Kidney (tissue), 14 donors: ENCODE data around the gene ANKRD27. TPM values are rescaled to one million over a fixed set of nuclear protein-coding genes. Genes with fewer than 3 reads are reported as not detected.

Experiments
- DNase-seq, 5 donors: peaks; one replicate each; pipeline ENCODE4 v3.0.0-alpha.2; 2013 to 2020
- FAIRE-seq: peaks from 2 replicates; lab custom pipeline; 2012; peaks lifted over from hg19 to GRCh38; lab: Jason Lieb, UNC
- H3K27ac ChIP-seq, 2 donors: one replicate each; pipeline ENCODE4 v1.7.0; 2013; ENCODE audit warnings: low read depth in 2 of 2, low read length in 2 of 2, inconsistent platforms in 1 of 2
- H3K27me3 ChIP-seq: one replicate; pipeline ENCODE4 v1.7.1; 2013; ENCODE audit warnings: low read length, inconsistent platforms; ENCODE audit not compliant: control insufficient read depth, insufficient read depth
- H3K36me3 ChIP-seq, 3 donors: one replicate each; pipeline versions ENCODE4 v1.7.0 to v1.7.1; 2013; ENCODE audit warnings: low read length in 3 of 3, control low read depth in 1 of 3, inconsistent platforms in 1 of 3; ENCODE audit not compliant: insufficient read depth in 3 of 3, control insufficient read depth in 2 of 3
- H3K4me1 ChIP-seq, 3 donors: one replicate each; pipeline versions ENCODE4 v1.7.0 to v1.7.1; 2013; ENCODE audit warnings: low read length in 3 of 3, inconsistent platforms in 1 of 3, low read depth in 1 of 3; ENCODE audit not compliant: control insufficient read depth in 2 of 3, insufficient read depth in 2 of 3
- H3K4me3 ChIP-seq, 3 donors: one replicate each; pipeline versions ENCODE4 v1.7.0 to v1.8.1; 2013; ENCODE audit warnings: low read length in 3 of 3, control low read depth in 1 of 3, inconsistent platforms in 1 of 3
- H3K9ac ChIP-seq, 3 donors: one replicate each; pipeline versions ENCODE4 v1.7.0 to v1.7.1; 2013; ENCODE audit warnings: low read length in 3 of 3, control low read depth in 1 of 3, inconsistent platforms in 1 of 3
- H3K9me3 ChIP-seq, 3 donors: one replicate each; pipeline versions ENCODE4 v1.7.0 to v1.7.1; 2013; ENCODE audit warnings: low read length in 3 of 3, control low read depth in 1 of 3, inconsistent platforms in 1 of 3; ENCODE audit not compliant: control insufficient read depth in 2 of 3, insufficient read depth in 1 of 3
- CTCF ChIP-seq: IDR thresholded peaks from 3 replicates; pipeline ENCODE4 v1.5.1; 2012; ENCODE audit warnings: mild to moderate bottlenecking, moderate library complexity, borderline replicate concordance; ENCODE audit not compliant: insufficient read depth; ENCODE audit errors: extremely low read depth
- intact Hi-C: fragments of 100-400 bp; cut with DNase I; formaldehyde crosslinking; loops from one replicate; pipeline ENCODE4 v1.11.1; 2022
- polyA plus RNA-seq: library from polyadenylated mRNA; stranded (reverse); fragments of 350-450 nt; fragmentation: Illumina TruSeq; extraction: RNeasy Lipid Tissue Mini Kit (QIAGEN cat#74804); gene quantifications from one replicate; pipeline ENCODE4 v1.2.3, GENCODE V29; 2014; ENCODE audit warnings: low read depth, low replicate concordance; ENCODE audit not compliant: insufficient read depth
- total RNA-seq: library from RNA; stranded (reverse); fragmentation: NEBNext Ultra II Directional; extraction: Animal tissue kit (Norgen Biotek cat#: 25700); gene quantifications from one replicate; pipeline ENCODE4 v1.2.1, GENCODE V29; 2021
- donor health status: control.
- donor health status: control.
- donor health status: control.
- donor health status: control.
- donor health status: control.
- donor health status: DM: yes; HTN: yes; CAD: no.
- donor health status: Normal renal cell carcinoma (clear cell type).

Gene ANKRD27
- total and polyA plus RNA-seq, 2 donors from 2014 or later = 9.3 to 29.8 TPM

GRCh38 chr19:32630338-32630737, 44.6 kb downstream of the ANKRD27 start:
- Histone ChIP-seq H3K4me3 (no peak overlapping the region), H3K36me3 (peaks cover 0 to 25% (median 12%) of the 10 kb centered on the region in 3 donors), H3K9me3 (no peaks in the 10 kb centered on the region), H3K27ac (no peak overlapping the region), H3K4me1 (no peaks in the 10 kb centered on the region), H3K27me3 (no peaks in the 10 kb centered on the region), H3K9ac (no peak overlapping the region)
- no peak for FAIRE-seq
- DNase-seq = no peak
- TF ChIP-seq CTCF = no peak
- intact Hi-C loops = no loop called here

GRCh38 chr19:32627714-32628270, 47.2 kb downstream of the ANKRD27 start:
- no peak overlapping the region for H3K4me3 ChIP-seq
- no peaks in the 10 kb centered on the region for H3K27me3 ChIP-seq
- DNase-seq = no peak

GRCh38 chr19:32626969-32627368, 48.0 kb downstream of the ANKRD27 start:
- Histone ChIP-seq H3K4me1 (no peaks in the 10 kb centered on the region), H3K9ac (no peak overlapping the region), H3K9me3 (no peaks in the 10 kb centered on the region), H3K27me3 (no peaks in the 10 kb centered on the region), H3K36me3 (peaks cover 2 to 24% (median 22%) of the 10 kb centered on the region in 3 donors), H3K27ac (no peak overlapping the region), H3K4me3 (no peak overlapping the region)
- TF ChIP-seq CTCF = no peak
- intact Hi-C loops = no loop called here
- DNase-seq (no peak), FAIRE-seq (no peak)

More at GRCh38 chr19:32627714-32628270, 47.2 kb downstream of the ANKRD27 start:
- no peak for TF ChIP-seq CTCF
- Histone ChIP-seq H3K9ac (no peak overlapping the region), H3K4me1 (no peaks in the 10 kb centered on the region), H3K36me3 (peaks cover 2 to 21% (median 19%) of the 10 kb centered on the region in 3 donors), H3K9me3 (no peaks in the 10 kb centered on the region), H3K27ac (no peak overlapping the region)
- no peak for FAIRE-seq
- intact Hi-C loops = no loop called here

GRCh38 chr19:32624410-32624809, 50.6 kb downstream of the ANKRD27 start:
- Histone ChIP-seq H3K4me1 (no peaks in the 10 kb centered on the region), H3K4me3 (no peak overlapping the region), H3K36me3 (peaks cover 2 to 24% (median 19%) of the 10 kb centered on the region in 3 donors), H3K27me3 (no peaks in the 10 kb centered on the region), H3K9me3 (no peaks in the 10 kb centered on the region), H3K27ac (no peak overlapping the region), H3K9ac (no peak overlapping the region)
- no peak for FAIRE-seq
- TF ChIP-seq CTCF = no peak
- intact Hi-C loops = no loop called here
- no peak for DNase-seq
